IMR-90 (cell line): ENCODE measurements around the gene MID1. TPM values are rescaled to one million over a fixed set of nuclear protein-coding genes. Genes with fewer than 3 reads are reported as not detected.

Source experiments
- ATAC-seq: fragments of 200-7000 bp; cut with Tn5 transposase; 2 replicates; pipeline ENCODE4 v1.9.1; 2020; ENCODE audit warnings: low read depth, mild to moderate bottlenecking, moderate library complexity
- BruUV-seq: library from RNA; stranded (reverse); fragments of 400-500 nt; replicated peaks from 2 replicates; lab custom pipeline; 2021; lab: Mats Ljungman, UMichigan
- CTCF ChIA-PET: fragments of 300-600 bp; formaldehyde crosslinking; extraction: SDS; loops from one replicate; lab custom pipeline; 2021; ENCODE audit warnings: antibody characterized with exemption; lab: Yijun Ruan, JAX
- POLR2A ChIA-PET: fragments of 300-600 bp; sonication (Branson Sonifier 250); formaldehyde crosslinking; loops from one replicate; lab custom pipeline; 2022; ENCODE audit warnings: antibody characterized with exemption; ENCODE audit not compliant: unreplicated experiment; lab: Charles Lee
- DNase-seq: peaks from one replicate; pipeline ENCODE4 v3.0.0; 2013
- H2AFZ ChIP-seq: replicated peaks from 2 replicates; pipeline ENCODE3; 2013; ENCODE audit warnings: low read length, mild to moderate bottlenecking; ENCODE audit not compliant: poor library complexity
- H2AK5ac ChIP-seq: 2 replicates; pipeline ENCODE4 v1.6.1; 2013; ENCODE audit warnings: low read depth, low read length, inconsistent platforms
- H2AK9ac ChIP-seq: replicated peaks from 2 replicates; pipeline ENCODE3; 2013; ENCODE audit warnings: mild to moderate bottlenecking, low read depth, low read length, moderate library complexity; ENCODE audit not compliant: poor library complexity
- H2BK120ac ChIP-seq: 2 replicates; pipeline ENCODE4 v1.6.1; 2013; ENCODE audit warnings: low read depth, low read length, inconsistent platforms
- H2BK15ac ChIP-seq: 3 replicates; pipeline ENCODE4 v1.6.1; 2013; ENCODE audit warnings: low read depth, low read length, inconsistent platforms
- H2BK20ac ChIP-seq: 2 replicates; pipeline ENCODE4 v1.6.1; 2013; ENCODE audit warnings: low read depth, mild to moderate bottlenecking, inconsistent platforms, low read length, moderate library complexity
- H2BK5ac ChIP-seq: 2 replicates; pipeline ENCODE4 v1.6.1; 2013; ENCODE audit warnings: mild to moderate bottlenecking, low read depth, low read length, inconsistent platforms; ENCODE audit not compliant: poor library complexity, severe bottlenecking
- H3K14ac ChIP-seq: replicated peaks from 2 replicates; pipeline ENCODE4 v1.6.1; 2013; ENCODE audit warnings: low read depth, low read length, inconsistent platforms
- H3K18ac ChIP-seq: 2 replicates; pipeline ENCODE4 v1.6.1; 2013; ENCODE audit warnings: low read depth, low read length, control low read depth
- H3K23ac ChIP-seq: 2 replicates; pipeline ENCODE4 v1.6.1; 2013; ENCODE audit warnings: low read depth, low read length, inconsistent platforms
- H3K27ac ChIP-seq: 2 replicates; pipeline ENCODE4 v1.5.1; 2013; ENCODE audit warnings: mild to moderate bottlenecking, control low read depth, low read length; ENCODE audit not compliant: insufficient read depth
- H3K27me3 ChIP-seq: 2 replicates; pipeline ENCODE4 v1.6.1; 2013; ENCODE audit warnings: low read length; ENCODE audit not compliant: control insufficient read depth, insufficient read depth
- H3K36me3 ChIP-seq: 2 replicates; pipeline ENCODE4 v1.6.1; 2013; ENCODE audit warnings: low read length, mixed read lengths; ENCODE audit not compliant: control insufficient read depth, insufficient read depth
- H3K4ac ChIP-seq: 2 replicates; pipeline ENCODE4 v1.6.1; 2013; ENCODE audit warnings: low read depth, low read length, inconsistent platforms
- H3K4me1 ChIP-seq: 2 replicates; pipeline ENCODE4 v1.6.1; 2013; ENCODE audit warnings: low read length, mixed read lengths; ENCODE audit not compliant: control insufficient read depth, insufficient read depth
- H3K4me2 ChIP-seq: 2 replicates; pipeline ENCODE4 v1.6.1; 2013; ENCODE audit warnings: low read depth, mild to moderate bottlenecking, control low read depth, low read length, moderate library complexity
- H3K4me3 ChIP-seq: 2 replicates; pipeline ENCODE4 v1.5.1; 2013; ENCODE audit warnings: low read depth, mild to moderate bottlenecking, control low read depth, low read length, moderate library complexity; ENCODE audit not compliant: insufficient read depth
- H3K56ac ChIP-seq: 2 replicates; pipeline ENCODE4 v1.6.1; 2013; ENCODE audit warnings: low read length, inconsistent platforms; ENCODE audit not compliant: insufficient read depth; ENCODE audit errors: extremely low read depth
- H3K79me1 ChIP-seq, 2 experiments: 2 replicates each; pipeline ENCODE4 v1.6.1; 2013; ENCODE audit warnings: low read length in 2 of 2, inconsistent platforms in 1 of 2, low read depth in 1 of 2
- H3K9ac ChIP-seq: 2 replicates; pipeline ENCODE4 v1.6.1; 2013; ENCODE audit warnings: low read depth, low read length, control low read depth
- H3K9me1 ChIP-seq: 2 replicates; pipeline ENCODE4 v1.6.1; 2013; ENCODE audit warnings: low read length, inconsistent platforms; ENCODE audit not compliant: insufficient read depth
- H3K9me3 ChIP-seq: 2 replicates; pipeline ENCODE4 v1.6.1; 2013; ENCODE audit warnings: low read length; ENCODE audit not compliant: control insufficient read depth, insufficient read depth
- H4K20me1 ChIP-seq: 2 replicates; pipeline ENCODE4 v1.6.1; 2013; ENCODE audit warnings: low read length, inconsistent platforms; ENCODE audit not compliant: insufficient read depth
- H4K5ac ChIP-seq: 2 replicates; pipeline ENCODE4 v1.6.1; 2013; ENCODE audit warnings: mild to moderate bottlenecking, low read depth, low read length, control low read depth
- H4K8ac ChIP-seq, 2 experiments: 2 replicates each; pipeline ENCODE4 v1.6.1; 2013; ENCODE audit warnings: low read depth in 2 of 2, low read length in 2 of 2, control low read depth in 1 of 2, inconsistent platforms in 1 of 2
- H4K91ac ChIP-seq: 2 replicates; pipeline ENCODE4 v1.6.1; 2013; ENCODE audit warnings: low read depth, low read length, inconsistent platforms; ENCODE audit not compliant: insufficient read depth
- FOS ChIP-seq: fragments of 150-350 bp; IDR thresholded peaks from 2 replicates; pipeline ENCODE4 v1.6.1; 2016; ENCODE audit warnings: low read depth, low read length
- RCOR1 ChIP-seq: IDR thresholded peaks from 2 replicates; pipeline ENCODE4 v1.6.1; 2012; ENCODE audit warnings: mild to moderate bottlenecking, low read length, improper control_type of control experiment; ENCODE audit not compliant: insufficient replicate concordance
- RFX5 ChIP-seq: IDR thresholded peaks from 2 replicates; pipeline ENCODE4 v1.8.0; 2012; ENCODE audit warnings: low read depth, mild to moderate bottlenecking, low read length, moderate library complexity
- dilution Hi-C: fragments of 300-500 bp; cut with HindIII; formaldehyde crosslinking; loops from one replicate; pipeline ENCODE4 v1.14.3; 2018; ENCODE audit warnings: low sequenced_read_pairs; ENCODE audit not compliant: unreplicated experiment
- in situ Hi-C: fragments of 300-500 bp; cut with MboI; formaldehyde crosslinking; loops from 3 replicates; pipeline ENCODE4 v1.14.3; 2019; ENCODE audit warnings: low sequenced_read_pairs, inconsistent platforms, mixed read lengths
- intact Hi-C: fragments of 100-400 bp; cut with micrococcal nuclease; formaldehyde crosslinking; loops from 2 replicates; pipeline ENCODE4 v1.10.0; 2022
- polyA plus RNA-seq, 3 experiments: library from polyadenylated mRNA; depleted of rRNA; stranded (reverse); fragments of >200 nt; gene quantifications; 2 replicates each; pipeline ENCODE4 v1.2.3, GENCODE V29; 2012; ENCODE audit warnings: low replicate concordance in 1 of 3
- total RNA-seq: library from RNA; depleted of rRNA; stranded (reverse); fragments of >200 nt; gene quantifications from 2 replicates; pipeline ENCODE4 v1.2.3, GENCODE V29; 2012

MID1 gene
- total and polyA plus RNA-seq, 2 of the 4 experiments (the other 2 are of a cell fraction), result 37.2 to 106 TPM

DNA sequence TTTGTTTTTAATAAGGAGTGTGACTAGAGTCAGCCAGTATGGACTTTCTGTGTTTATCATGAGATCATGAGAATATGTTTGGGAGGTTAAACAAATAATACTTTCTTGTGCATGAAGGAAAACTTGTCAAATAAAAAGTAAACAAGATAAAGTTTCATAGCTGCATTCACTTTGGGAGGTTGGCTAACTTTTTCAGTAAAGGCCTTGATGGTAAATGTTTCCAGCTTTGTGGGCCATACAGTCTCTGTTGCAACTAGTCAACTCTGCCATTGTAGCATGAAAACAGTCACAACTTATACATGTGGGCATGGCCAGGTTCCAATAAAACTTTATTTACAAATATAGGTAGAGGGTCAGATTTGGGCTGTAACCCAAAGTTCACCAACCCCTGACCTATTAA is 150.4 kb downstream of the MID1 start:
- Histone ChIP-seq H4K91ac (no peak overlapping the region), H3K23ac (no peak overlapping the region), H3K79me1 (peaks cover 0 to 3% of the 10 kb centered on the region in 2 experiments; a peak in 1 of 4 replicates), H3K18ac (no peak overlapping the region), H3K4me1 (peaks cover 8% of the 10 kb centered on the region), H4K5ac (no peak overlapping the region), H3K4ac (no peak overlapping the region), H4K20me1 (no peaks in the 10 kb centered on the region), H3K9me3 (no peaks in the 10 kb centered on the region), H3K56ac (no peak overlapping the region), H4K8ac (no peak overlapping the region), H3K36me3 (peaks cover 7% of the 10 kb centered on the region), H2BK15ac (no peak overlapping the region), H3K14ac (no peak overlapping the region), H2AK9ac (no peak overlapping the region), H3K4me3 (no peak overlapping the region), H3K27me3 (no peaks in the 10 kb centered on the region), H2BK20ac (no peak overlapping the region), H3K4me2 (no peak overlapping the region), H2AK5ac (no peak overlapping the region), H2BK5ac (no peak overlapping the region), H2AFZ (no peak overlapping the region), H2BK120ac (no peak overlapping the region), H3K27ac (peak overlapping the region; percentile 38; the same call in 1 of the 2 replicates), H3K9ac (no peak overlapping the region), H3K9me1 (peaks cover 2% of the 10 kb centered on the region; the same call in 1 of the 2 replicates)
- ATAC-seq, result no peak
- TF ChIP-seq RCOR1 (no peak), RFX5 (no peak), FOS (no peak)
- ChIA-PET POLR2A (no interaction called here), CTCF (no interaction called here)
- peak; percentile 10 for DNase-seq
- in situ Hi-C loops (no loop called here), intact Hi-C loops (loop anchor here (5.0 kb wide), 1 partner anchor 147 kb away; no protein-coding TSS in a partner anchor), dilution Hi-C loops (no loop called here)
- BruUV-seq, result no TSS peak
